A549 (cell line): ENCODE results near the gene LINGO4. TPM values are rescaled to one million over a fixed set of nuclear protein-coding genes. Genes with fewer than 3 reads are reported as not detected.

Source experiments
- ATAC-seq, 2 experiments: fragments of 200-7000 bp in 1 of 2; fragments of >200 bp in 1 of 2; cut with Nextera tagmentation in 1 of 2; cut with Tn5 transposase in 1 of 2; 3 replicates each; pipeline versions ENCODE4 v1.8.0 to v1.9.1; 2018 to 2020; ENCODE audit warnings: mild to moderate bottlenecking in 1 of 2, moderate library complexity in 1 of 2
- CTCF ChIA-PET: fragments of 300-600 bp; sonication (Branson Sonifier 250); formaldehyde crosslinking; extraction: SDS; loops from one replicate; lab custom pipeline; 2021; ENCODE audit warnings: antibody characterized with exemption, inconsistent platforms; lab: Yijun Ruan, JAX
- POLR2A ChIA-PET: fragments of 350-600 bp; formaldehyde crosslinking; extraction: SDS; loops from one replicate; lab custom pipeline; 2021; ENCODE audit warnings: antibody characterized with exemption, inconsistent platforms; lab: Yijun Ruan, JAX
- DNase-seq, 2 experiments: peaks; one replicate each; pipeline versions ENCODE4 v3.0.0 to v3.0.0-alpha.2; 2011 to 2016; ENCODE audit warnings: low read depth in 1 of 2, low spot score in 1 of 2
- FAIRE-seq: peaks from 2 replicates; lab custom pipeline; 2011; peaks lifted over from hg19 to GRCh38; lab: Jason Lieb, UNC
- H3K27ac ChIP-seq, 2 experiments: fragments of >200 bp; sonication (Bioruptor Twin); formaldehyde crosslinking; 3 replicates each; pipeline ENCODE4 v1.5.1; 2016 to 2017
- H3K4me1 ChIP-seq: fragments of >200 bp; sonication (Bioruptor Twin); formaldehyde crosslinking; 3 replicates; pipeline ENCODE4 v1.6.1; 2016
- H3K4me2 ChIP-seq: fragments of >200 bp; sonication (Bioruptor Twin); formaldehyde crosslinking; 3 replicates; pipeline ENCODE4 v1.6.1; 2016
- H3K4me3 ChIP-seq: fragments of >200 bp; sonication (Bioruptor Twin); formaldehyde crosslinking; 3 replicates; pipeline ENCODE4 v1.5.1; 2016
- H3K9me3 ChIP-seq: fragments of >200 bp; sonication (Bioruptor Twin); formaldehyde crosslinking; 3 replicates; pipeline ENCODE4 v1.6.1; 2016
- CHD4 ChIP-seq: fragments of 200-600 bp; sonication (generic); IDR thresholded peaks from 2 replicates; pipeline ENCODE4 v1.6.1; 2016; ENCODE audit warnings: antibody characterized with exemption, mild to moderate bottlenecking, borderline replicate concordance
- EHF ChIP-seq: fragments of 250-450 bp; sonication (Bioruptor Pico); IDR thresholded peaks from 2 replicates; pipeline ENCODE4 v1.5.0; 2020; ENCODE audit warnings: mild to moderate bottlenecking
- ELK1 ChIP-seq: fragments of 150-350 bp; IDR thresholded peaks from 2 replicates; pipeline ENCODE4 v1.6.1; 2014; ENCODE audit warnings: low read depth, mild to moderate bottlenecking, low read length
- EP300 ChIP-seq, 2 experiments: fragments of >200 bp; sonication (Bioruptor Twin); formaldehyde crosslinking; IDR thresholded peaks; 2 replicates in 1 of 2; 3 replicates in 1 of 2; pipeline ENCODE4 v1.6.1; 2016 to 2017
- FOSB ChIP-seq: fragments of 250-450 bp; sonication (Bioruptor Pico); IDR thresholded peaks from 2 replicates; pipeline ENCODE4 v1.5.0; 2020; ENCODE audit warnings: mild to moderate bottlenecking, moderate library complexity
- FOSL2 ChIP-seq, 2 experiments: fragments of 450-650 bp in 1 of 2; fragments of >200 bp in 1 of 2; sonication (Bioruptor Twin) in 1 of 2; formaldehyde crosslinking; IDR thresholded peaks; 2 replicates each; pipeline versions ENCODE4 v1.5.0 to v1.6.1; 2016 to 2020; ENCODE audit warnings: mild to moderate bottlenecking in 1 of 2, moderate library complexity in 1 of 2
- HDAC2 ChIP-seq: fragments of 200-600 bp; sonication (generic); IDR thresholded peaks from 2 replicates; pipeline ENCODE4 v1.6.1; 2016
- HOXB13 ChIP-seq: fragments of 250-450 bp; sonication (Bioruptor Pico); IDR thresholded peaks from 2 replicates; pipeline ENCODE4 v1.5.0; 2020; ENCODE audit warnings: low read depth, mild to moderate bottlenecking, moderate library complexity
- JUNB ChIP-seq: fragments of >200 bp; sonication (Bioruptor Twin); formaldehyde crosslinking; IDR thresholded peaks from 2 replicates; pipeline ENCODE4 v1.6.1; 2016
- MYC ChIP-seq: IDR thresholded peaks from 2 replicates; pipeline ENCODE4 v1.6.1; 2012; ENCODE audit warnings: mild to moderate bottlenecking, inconsistent platforms, low read length, improper control_type of control experiment, borderline replicate concordance
- NFE2L2 ChIP-seq: fragments of 150-350 bp; conservative IDR thresholded peaks from 2 replicates; pipeline ENCODE4 v1.6.1; 2014; ENCODE audit warnings: low read length
- NR3C1 ChIP-seq: fragments of >200 bp; sonication (Bioruptor Twin); formaldehyde crosslinking; IDR thresholded peaks from 3 replicates; pipeline ENCODE4 v1.6.1; 2017
- RAD21 ChIP-seq, 2 experiments: fragments of >200 bp in 1 of 2; sonication (Bioruptor Twin) in 1 of 2; formaldehyde crosslinking in 1 of 2; IDR thresholded peaks in 1 of 2; conservative IDR thresholded peaks in 1 of 2; 2 replicates in 1 of 2; 3 replicates in 1 of 2; pipeline ENCODE4 v1.6.1; 2012 to 2018; ENCODE audit warnings: inconsistent platforms in 1 of 2
- RARB ChIP-seq: fragments of 250-450 bp; sonication (Bioruptor Pico); IDR thresholded peaks from 2 replicates; pipeline ENCODE4 v1.8.0; 2021; ENCODE audit warnings: mild to moderate bottlenecking, moderate library complexity
- RCOR1 ChIP-seq: fragments of 150-350 bp; IDR thresholded peaks from 2 replicates; pipeline ENCODE4 v1.6.1; 2014; ENCODE audit warnings: antibody characterized with exemption, low read length, low read depth
- RNF2 ChIP-seq: fragments of 200-600 bp; sonication (generic); IDR thresholded peaks from 2 replicates; pipeline ENCODE4 v1.6.1; 2016; ENCODE audit warnings: low read depth, mild to moderate bottlenecking, antibody characterized with exemption, moderate library complexity, borderline replicate concordance
- SMC3 ChIP-seq: fragments of >200 bp; sonication (Bioruptor Twin); formaldehyde crosslinking; IDR thresholded peaks from 3 replicates; pipeline ENCODE4 v1.6.1; 2018; ENCODE audit warnings: inconsistent platforms
- TP53 ChIP-seq: fragments of 250-450 bp; sonication (Bioruptor Pico); IDR thresholded peaks from 2 replicates; pipeline ENCODE4 v1.5.0; 2021; ENCODE audit warnings: mild to moderate bottlenecking, moderate library complexity
- ZSCAN20 ChIP-seq: fragments of 250-450 bp; sonication (Bioruptor Pico); IDR thresholded peaks from 2 replicates; pipeline ENCODE4 v1.8.0; 2022; ENCODE audit warnings: mild to moderate bottlenecking, moderate library complexity
- WGBS: methylation state at CpG from one replicate; pipeline ENCODE4 v1.1.6; 2017; ENCODE audit errors: missing lambda C conversion rate; 5-methylcytosine and 5-hydroxymethylcytosine counted together
- polyA plus RNA-seq, 4 experiments: library from polyadenylated mRNA; depleted of rRNA in 3 of 4; stranded (reverse); fragments of >200 nt; fragmentation: RNase III in 1 of 4; extraction: RNeasy Plus Mini Kit Qiagen cat#74134 plus additional on column Dnase treatment in 1 of 4; gene quantifications; 2 replicates in 3 of 4; 3 replicates in 1 of 4; pipeline ENCODE4 v1.2.3, GENCODE V29; 2011 to 2017
- small RNA-seq, 6 experiments: library from RNA; depleted of rRNA; stranded (forward); fragments of <200 nt; gene quantifications; one replicate each; pipeline ENCODE3, GENCODE V24; 2012

The LINGO4 gene
- polyA plus RNA-seq, 2 of the 4 experiments (the other 2 are of a cell fraction): not detected

DNA sequence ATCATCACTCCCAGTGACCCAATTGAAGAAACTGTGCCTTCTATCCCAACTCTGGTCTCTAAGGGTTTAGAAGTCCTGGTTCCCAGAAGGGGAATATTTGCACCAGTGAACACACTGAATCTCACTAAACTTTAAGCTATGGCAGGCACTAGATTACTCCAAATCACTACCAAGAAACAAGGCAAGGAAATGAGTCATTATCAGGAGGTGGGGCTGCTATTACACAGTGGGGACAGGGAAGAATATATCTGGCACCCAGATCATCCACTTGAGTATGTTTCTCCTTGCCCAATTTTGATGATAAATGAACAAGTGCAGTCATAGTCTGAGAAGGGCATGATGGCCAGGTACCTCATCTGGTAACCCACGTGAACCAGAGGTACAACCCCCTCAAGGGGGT, 48.9 kb downstream of the LINGO4 start:
- H3K4me2 ChIP-seq: no peak overlapping the region
- CTCF ChIA-PET: interaction anchor here (0.5 to 2.4 kb wide), 5 partner anchors 13 to 212 kb away, joined by 3 to 6 read pairs (median 3); no protein-coding TSS in a partner anchor
- H3K27ac ChIP-seq: no peak overlapping the region
- FAIRE-seq (no peak), DNase-seq (no peak), ATAC-seq (peak in 1 of 2 experiments; percentile 36; a peak in 1 of 6 replicates)
- H3K4me1 ChIP-seq: no peaks in the 10 kb centered on the region
- POLR2A ChIA-PET: no interaction called here
- WGBS: 60% methylated on average over 1 of the region's 1 CpG
- no peaks in the 10 kb centered on the region for H3K9me3 ChIP-seq
- no peak for TF ChIP-seq NFE2L2
- TF ChIP-seq RARB: no peak
- no peak for TF ChIP-seq FOSL2 (IDR thresholded peaks at IDR 0.05)
- no peak for TF ChIP-seq FOSL2 (CRISPR knock-in tag; IDR thresholded peaks at IDR 0.05)
- TF ChIP-seq TP53 (CRISPR knock-in tag): no peak
- TF ChIP-seq EP300 (IDR thresholded peaks at IDR 0.05): no peak
- TF ChIP-seq HDAC2: no peak
- no peak for TF ChIP-seq JUNB
- TF ChIP-seq EHF: no peak
- TF ChIP-seq FOSB (CRISPR knock-in tag): no peak
- TF ChIP-seq RAD21 (conservative IDR thresholded peaks at IDR 0.05 in 1 of 2, IDR thresholded peaks at IDR 0.05 in 1 of 2): no peak
- TF ChIP-seq RCOR1: no peak
- TF ChIP-seq SMC3: no peak
- TF ChIP-seq RNF2: no peak
- no peak for TF ChIP-seq MYC
- no peak for TF ChIP-seq ZSCAN20 (CRISPR knock-in tag)
- no peak for TF ChIP-seq HOXB13 (CRISPR knock-in tag)
- TF ChIP-seq ELK1: no peak
- no peak for TF ChIP-seq NR3C1
- TF ChIP-seq CHD4: no peak
- no peak overlapping the region for H3K4me3 ChIP-seq

Small RNA genes lying within 50 kb of the gene (small RNA-seq; reads per million reads assigned to genes)
- gene RF00019: 0 reads per million in 6 experiments

Other genes with a start within 250 kb of the LINGO4 start
- 29.1 and 30.5 TPM in 2 replicates for gene SNX27, start 193.4 kb downstream of the LINGO4 start, polyA plus RNA-seq (2011; rRNA removed)
- gene SNX27, start 193.4 kb downstream of the LINGO4 start, polyA plus RNA-seq (2017; fragmentation: RNase III; extraction: RNeasy Plus Mini Kit Qiagen cat#74134 plus additional on column Dnase treatment): 11.0 to 13.6 TPM (median 12.8 TPM) in 3 replicates
- gene CELF3, start 88.6 kb downstream of the LINGO4 start, polyA plus RNA-seq (2011; rRNA removed): not detected in 2 replicates
- not detected in 3 replicates for gene CELF3, start 88.6 kb downstream of the LINGO4 start, polyA plus RNA-seq (2017; fragmentation: RNase III; extraction: RNeasy Plus Mini Kit Qiagen cat#74134 plus additional on column Dnase treatment)
- not detected in 2 replicates for gene RIIAD1, start 83.9 kb downstream of the LINGO4 start, polyA plus RNA-seq (2011; rRNA removed)
- not detected in 3 replicates for gene RIIAD1, start 83.9 kb downstream of the LINGO4 start, polyA plus RNA-seq (2017; fragmentation: RNase III; extraction: RNeasy Plus Mini Kit Qiagen cat#74134 plus additional on column Dnase treatment)
- 120 and 146 TPM in 2 replicates for gene MRPL9, start 41.9 kb downstream of the LINGO4 start, polyA plus RNA-seq (2011; rRNA removed)
- gene MRPL9, start 41.9 kb downstream of the LINGO4 start, polyA plus RNA-seq (2017; fragmentation: RNase III; extraction: RNeasy Plus Mini Kit Qiagen cat#74134 plus additional on column Dnase treatment): 84.1 to 88.6 TPM (median 84.6 TPM) in 3 replicates
- gene TDRKH, start 14.9 kb downstream of the LINGO4 start, polyA plus RNA-seq (2011; rRNA removed): 7.7 and 10.2 TPM in 2 replicates
- gene TDRKH, start 14.9 kb downstream of the LINGO4 start, polyA plus RNA-seq (2017; fragmentation: RNase III; extraction: RNeasy Plus Mini Kit Qiagen cat#74134 plus additional on column Dnase treatment): 7.9 to 8.8 TPM (median 8.4 TPM) in 3 replicates
- gene RORC, start 26.4 kb upstream of the LINGO4 start, polyA plus RNA-seq (2011; rRNA removed): 0.24 and 0.25 TPM in 2 replicates
- gene RORC, start 26.4 kb upstream of the LINGO4 start, polyA plus RNA-seq (2017; fragmentation: RNase III; extraction: RNeasy Plus Mini Kit Qiagen cat#74134 plus additional on column Dnase treatment): 0.06 TPM in 1 of 3 replicates, not detected in the others
- gene C2CD4D, start 34.4 kb upstream of the LINGO4 start, polyA plus RNA-seq (2011; rRNA removed): not detected in 2 replicates
- not detected in 3 replicates for gene C2CD4D, start 34.4 kb upstream of the LINGO4 start, polyA plus RNA-seq (2017; fragmentation: RNase III; extraction: RNeasy Plus Mini Kit Qiagen cat#74134 plus additional on column Dnase treatment)
- not detected in 2 replicates for gene THEM5, start 48.3 kb upstream of the LINGO4 start, polyA plus RNA-seq (2011; rRNA removed)
- gene THEM5, start 48.3 kb upstream of the LINGO4 start, polyA plus RNA-seq (2017; fragmentation: RNase III; extraction: RNeasy Plus Mini Kit Qiagen cat#74134 plus additional on column Dnase treatment): not detected in 3 replicates
- gene THEM4, start 104.1 kb upstream of the LINGO4 start, polyA plus RNA-seq (2011; rRNA removed): 28.1 and 32.3 TPM in 2 replicates
- gene THEM4, start 104.1 kb upstream of the LINGO4 start, polyA plus RNA-seq (2017; fragmentation: RNase III; extraction: RNeasy Plus Mini Kit Qiagen cat#74134 plus additional on column Dnase treatment): 16.6 to 19.6 TPM (median 19.0 TPM) in 3 replicates
- 505 and 515 TPM in 2 replicates for gene S100A10, start 188.4 kb upstream of the LINGO4 start, polyA plus RNA-seq (2011; rRNA removed)
- 2,059 to 2,476 TPM (median 2,077 TPM) in 3 replicates for gene S100A10, start 188.4 kb upstream of the LINGO4 start, polyA plus RNA-seq (2017; fragmentation: RNase III; extraction: RNeasy Plus Mini Kit Qiagen cat#74134 plus additional on column Dnase treatment)
- gene S100A11, start 231.6 kb upstream of the LINGO4 start, polyA plus RNA-seq (2011; rRNA removed): 671 and 1,155 TPM in 2 replicates
- 1,442 to 1,531 TPM (median 1,500 TPM) in 3 replicates for gene S100A11, start 231.6 kb upstream of the LINGO4 start, polyA plus RNA-seq (2017; fragmentation: RNase III; extraction: RNeasy Plus Mini Kit Qiagen cat#74134 plus additional on column Dnase treatment)